MCF 10A (cell line): ENCODE measurements around the gene AMH. TPM values are rescaled to one million over a fixed set of nuclear protein-coding genes. Genes with fewer than 3 reads are reported as not detected.

Experiments
- BruUV-seq: library from RNA; stranded (reverse); fragments of 400-500 nt; replicated peaks from 2 replicates; lab custom pipeline; 2021; lab: Mats Ljungman, UMichigan
- CTCF ChIA-PET: fragments of 300-600 bp; sonication (Branson Sonifier 250); formaldehyde crosslinking; extraction: SDS; loops from one replicate; lab custom pipeline; 2021; ENCODE audit warnings: antibody characterized with exemption, inconsistent platforms; lab: Yijun Ruan, JAX
- POLR2A ChIA-PET: fragments of 300-600, 350-650 bp; sonication (Branson Sonifier 250); formaldehyde crosslinking; extraction: SDS; loops from one replicate; lab custom pipeline; 2020; ENCODE audit warnings: antibody characterized with exemption, inconsistent platforms; lab: Yijun Ruan, JAX
- DNase-seq: peaks from one replicate; pipeline ENCODE4 v3.0.0-alpha.2; 2018; ENCODE audit not compliant: unreplicated experiment
- H3K27ac Mint-ChIP-seq: one replicate; pipeline ENCODE4 v1.8.0; 2022; ENCODE audit warnings: mild to moderate bottlenecking, low read depth, mixed read lengths; ENCODE audit not compliant: unreplicated experiment
- H3K27me3 Mint-ChIP-seq: one replicate; pipeline ENCODE4 v1.8.0; 2022; ENCODE audit warnings: mixed read lengths; ENCODE audit not compliant: insufficient read depth, unreplicated experiment
- H3K36me3 Mint-ChIP-seq: one replicate; pipeline ENCODE4 v1.8.0; 2022; ENCODE audit warnings: mild to moderate bottlenecking, moderate library complexity, mixed read lengths; ENCODE audit not compliant: insufficient read depth, unreplicated experiment
- H3K4me1 Mint-ChIP-seq: one replicate; pipeline ENCODE4 v1.8.0; 2022; ENCODE audit warnings: mixed read lengths; ENCODE audit not compliant: insufficient read depth, unreplicated experiment
- H3K4me3 Mint-ChIP-seq: one replicate; pipeline ENCODE4 v1.8.0; 2022; ENCODE audit warnings: mild to moderate bottlenecking, moderate library complexity, mixed read lengths; ENCODE audit not compliant: unreplicated experiment
- H3K9me3 Mint-ChIP-seq: one replicate; pipeline ENCODE4 v1.8.0; 2022; ENCODE audit warnings: mixed read lengths; ENCODE audit not compliant: unreplicated experiment
- CTCF ChIP-seq: fragments of 200-600 bp; IDR thresholded peaks from one replicate; pipeline ENCODE4 v1.8.0; 2022; ENCODE audit warnings: antibody characterized with exemption, mild to moderate bottlenecking; ENCODE audit not compliant: unreplicated experiment
- intact Hi-C: fragments of 100-400 bp; cut with micrococcal nuclease; formaldehyde crosslinking; loops from 2 replicates; pipeline ENCODE4 v1.14.1; 2022
- total RNA-seq: library from RNA; stranded (reverse); gene quantifications from 2 replicates; pipeline ENCODE4 v1.2.3, GENCODE V29; 2022

Gene AMH
- total RNA-seq, 1 experiment from 2014 or later: 11.9 TPM

DNA sequence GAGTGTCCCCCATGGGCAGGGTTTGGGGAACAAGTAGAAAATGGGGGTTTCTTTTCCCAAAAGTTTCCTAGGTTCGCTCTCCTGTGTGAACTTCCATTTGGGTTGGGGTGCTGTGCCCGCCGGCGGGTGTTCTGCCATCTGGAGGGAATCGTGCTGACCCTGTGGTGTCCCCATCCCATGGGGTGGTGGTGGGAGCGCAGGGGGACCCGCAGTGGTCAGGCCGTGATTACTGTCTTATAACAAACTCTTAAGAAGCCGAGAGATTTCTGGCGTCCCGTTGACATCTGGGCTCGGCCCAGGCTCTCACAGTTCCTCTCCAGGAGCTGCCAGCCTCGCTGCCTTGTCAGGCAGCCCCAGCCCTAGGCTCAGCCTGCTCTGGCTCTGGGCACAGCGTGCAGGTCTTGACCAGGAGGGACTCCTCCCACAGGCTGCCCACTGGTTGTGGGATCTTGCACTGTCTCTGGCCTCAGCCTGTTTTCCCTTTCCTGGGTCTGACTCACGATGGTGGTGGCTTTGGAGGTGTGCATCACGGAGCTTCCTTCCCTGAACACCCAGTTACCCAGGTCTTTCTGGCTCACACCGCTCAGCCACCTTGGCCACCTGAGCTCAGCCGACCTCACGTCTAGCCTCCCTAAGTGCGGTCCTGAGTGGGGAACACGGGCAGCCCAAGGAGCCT lies 47.5 kb upstream of the AMH start:
- no peaks in the 10 kb centered on the region for H3K9me3 Mint-ChIP-seq
- no TSS peak for BruUV-seq
- no peak for TF ChIP-seq CTCF
- DNase-seq: no peak
- intact Hi-C loops: no loop called here
- CTCF ChIA-PET: interaction anchor here (0.5 kb wide), 1 partner anchor 60 kb away, joined by 3 read pairs; no protein-coding TSS in a partner anchor
- no peak overlapping the region for H3K4me3 Mint-ChIP-seq
- no peak overlapping the region for H3K27ac Mint-ChIP-seq
- peaks cover 46% of the 10 kb centered on the region for H3K36me3 Mint-ChIP-seq
- POLR2A ChIA-PET: no interaction called here
- H3K4me1 Mint-ChIP-seq: no peaks in the 10 kb centered on the region
- H3K27me3 Mint-ChIP-seq: no peaks in the 10 kb centered on the region

DNA sequence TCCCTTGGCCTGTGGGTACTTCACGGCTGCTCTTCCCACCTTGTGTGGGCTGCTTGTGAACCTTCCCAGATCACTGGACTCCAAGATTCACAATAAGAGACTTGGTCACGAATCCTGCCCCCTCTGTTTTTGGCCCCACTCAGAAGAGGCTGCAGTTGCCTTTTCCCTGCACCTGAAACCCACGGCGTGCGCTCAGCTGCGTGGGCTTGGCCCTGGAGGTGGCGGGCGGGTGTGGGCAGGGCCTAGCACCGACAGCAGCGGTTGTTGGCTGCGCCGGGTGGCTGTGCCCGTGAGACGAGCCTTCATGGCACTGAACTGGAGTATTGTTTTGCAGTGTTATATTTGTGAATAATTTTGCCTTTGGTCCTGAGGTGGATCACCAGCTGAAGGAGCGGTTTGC lies 46.8 kb upstream of the AMH start:
- Mint-ChIP-seq H3K4me3 (no peak overlapping the region), H3K27me3 (no peaks in the 10 kb centered on the region), H3K9me3 (no peaks in the 10 kb centered on the region), H3K36me3 (peaks cover 45% of the 10 kb centered on the region), H3K4me1 (no peaks in the 10 kb centered on the region), H3K27ac (no peak overlapping the region)
- POLR2A ChIA-PET: no interaction called here
- no peak for DNase-seq
- no TSS peak for BruUV-seq
- intact Hi-C loops: no loop called here
- CTCF ChIA-PET: no interaction called here
- no peak for TF ChIP-seq CTCF

- no peak for TF ChIP-seq CTCF
- no TSS peak for BruUV-seq
- Mint-ChIP-seq H3K27ac (no peak overlapping the region), H3K4me1 (no peaks in the 10 kb centered on the region), H3K27me3 (no peaks in the 10 kb centered on the region), H3K36me3 (peaks cover 67% of the 10 kb centered on the region), H3K9me3 (no peaks in the 10 kb centered on the region), H3K4me3 (no peak overlapping the region)
- DNase-seq: no peak
- ChIA-PET POLR2A (interaction anchor here (0.6 kb wide), 1 partner anchor 11 kb away, joined by 4 read pairs; no protein-coding TSS in a partner anchor), CTCF (no interaction called here)
- intact Hi-C loops: no loop called here
These were observed 42.1 kb upstream of the AMH start for GRCh38 chr19:2207008-2207407.

- intact Hi-C loops: no loop called here
- ChIA-PET POLR2A (no interaction called here), CTCF (interaction anchor here (0.5 kb wide), 1 partner anchor 52 kb away, joined by 3 read pairs; no protein-coding TSS in a partner anchor)
- no peaks in the 10 kb centered on the region for H3K27me3 Mint-ChIP-seq
- H3K9me3 Mint-ChIP-seq: no peaks in the 10 kb centered on the region
- TF ChIP-seq CTCF: no peak
- no peak for DNase-seq
- BruUV-seq: no TSS peak
- H3K36me3 Mint-ChIP-seq: peaks cover 64% of the 10 kb centered on the region
- H3K4me1 Mint-ChIP-seq: peaks cover 1% of the 10 kb centered on the region
- H3K27ac Mint-ChIP-seq: no peak overlapping the region
- no peak overlapping the region for H3K4me3 Mint-ChIP-seq
These were observed 40.9 kb upstream of the AMH start for GRCh38 chr19:2207991-2208860.
